ENCODE data around the gene ACTG1. TPM values are rescaled to one million over a fixed set of nuclear protein-coding genes. Genes with fewer than 3 reads are reported as not detected.
A peak's percentile ranks its signal among the peaks of the same experiment; 100 is the strongest.

The ACTG1 gene
- total and polyA plus RNA-seq, 2 of the 13 experiments (the other 11 are each of a cell fraction or from before 2014, with no cell fraction given) = 973 to 1,138 TPM

DNA sequence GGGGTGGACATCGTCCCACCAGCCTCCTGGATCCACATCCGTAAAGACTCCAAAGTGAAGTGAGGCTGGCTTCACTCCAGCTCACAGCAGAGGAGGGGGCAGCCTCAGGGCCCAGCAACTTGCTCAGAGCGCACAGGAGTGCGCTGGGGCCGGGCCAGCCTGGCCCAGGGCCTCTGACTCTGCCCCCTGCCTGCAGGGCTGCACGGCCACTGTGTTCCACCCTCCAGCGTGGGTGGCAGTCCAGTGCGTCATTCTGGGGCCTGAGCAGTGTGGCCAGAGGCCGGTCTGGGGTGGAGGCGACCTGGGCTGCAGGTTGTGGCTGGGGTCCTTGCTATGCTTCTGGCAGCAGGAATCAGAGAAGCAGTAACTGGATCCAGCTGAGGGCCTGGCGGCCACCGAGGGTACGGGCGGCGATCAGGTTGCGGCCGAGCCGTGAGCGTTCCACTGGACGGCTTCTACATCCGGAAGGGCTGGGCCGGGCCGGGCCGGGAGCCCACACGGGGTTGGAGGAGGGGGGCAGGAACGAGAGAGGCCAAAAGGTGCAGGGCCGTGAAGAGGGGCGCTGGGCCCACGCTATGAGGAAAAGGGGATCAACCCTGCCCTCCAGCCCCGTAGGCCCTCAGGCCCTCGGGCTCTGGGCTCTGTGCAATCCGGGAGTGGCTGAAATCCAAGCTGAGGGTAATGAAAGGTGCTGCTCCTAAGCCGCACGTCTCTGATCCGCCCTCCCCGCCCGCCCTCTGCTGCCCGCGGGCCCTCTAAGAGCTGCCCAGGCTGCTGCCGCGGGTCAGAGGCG is 15.2 kb upstream of the ACTG1 start, which contains the start of gene FSCN2 (continued):
- TF ChIP-seq, protein P1, sequence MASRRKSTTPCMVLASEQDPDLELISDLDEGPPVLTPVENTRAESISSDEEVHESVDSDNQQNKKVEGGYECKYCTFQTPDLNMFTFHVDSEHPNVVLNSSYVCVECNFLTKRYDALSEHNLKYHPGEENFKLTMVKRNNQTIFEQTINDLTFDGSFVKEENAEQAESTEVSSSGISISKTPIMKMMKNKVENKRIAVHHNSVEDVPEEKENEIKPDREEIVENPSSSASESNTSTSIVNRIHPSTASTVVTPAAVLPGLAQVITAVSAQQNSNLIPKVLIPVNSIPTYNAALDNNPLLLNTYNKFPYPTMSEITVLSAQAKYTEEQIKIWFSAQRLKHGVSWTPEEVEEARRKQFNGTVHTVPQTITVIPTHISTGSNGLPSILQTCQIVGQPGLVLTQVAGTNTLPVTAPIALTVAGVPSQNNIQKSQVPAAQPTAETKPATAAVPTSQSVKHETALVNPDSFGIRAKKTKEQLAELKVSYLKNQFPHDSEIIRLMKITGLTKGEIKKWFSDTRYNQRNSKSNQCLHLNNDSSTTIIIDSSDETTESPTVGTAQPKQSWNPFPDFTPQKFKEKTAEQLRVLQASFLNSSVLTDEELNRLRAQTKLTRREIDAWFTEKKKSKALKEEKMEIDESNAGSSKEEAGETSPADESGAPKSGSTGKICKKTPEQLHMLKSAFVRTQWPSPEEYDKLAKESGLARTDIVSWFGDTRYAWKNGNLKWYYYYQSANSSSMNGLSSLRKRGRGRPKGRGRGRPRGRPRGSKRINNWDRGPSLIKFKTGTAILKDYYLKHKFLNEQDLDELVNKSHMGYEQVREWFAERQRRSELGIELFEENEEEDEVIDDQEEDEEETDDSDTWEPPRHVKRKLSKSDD (CRISPR knock-in tag; IDR thresholded peaks at IDR 0.05; ENCODE audit: low read depth) = no peak
- TF ChIP-seq, protein P2, sequence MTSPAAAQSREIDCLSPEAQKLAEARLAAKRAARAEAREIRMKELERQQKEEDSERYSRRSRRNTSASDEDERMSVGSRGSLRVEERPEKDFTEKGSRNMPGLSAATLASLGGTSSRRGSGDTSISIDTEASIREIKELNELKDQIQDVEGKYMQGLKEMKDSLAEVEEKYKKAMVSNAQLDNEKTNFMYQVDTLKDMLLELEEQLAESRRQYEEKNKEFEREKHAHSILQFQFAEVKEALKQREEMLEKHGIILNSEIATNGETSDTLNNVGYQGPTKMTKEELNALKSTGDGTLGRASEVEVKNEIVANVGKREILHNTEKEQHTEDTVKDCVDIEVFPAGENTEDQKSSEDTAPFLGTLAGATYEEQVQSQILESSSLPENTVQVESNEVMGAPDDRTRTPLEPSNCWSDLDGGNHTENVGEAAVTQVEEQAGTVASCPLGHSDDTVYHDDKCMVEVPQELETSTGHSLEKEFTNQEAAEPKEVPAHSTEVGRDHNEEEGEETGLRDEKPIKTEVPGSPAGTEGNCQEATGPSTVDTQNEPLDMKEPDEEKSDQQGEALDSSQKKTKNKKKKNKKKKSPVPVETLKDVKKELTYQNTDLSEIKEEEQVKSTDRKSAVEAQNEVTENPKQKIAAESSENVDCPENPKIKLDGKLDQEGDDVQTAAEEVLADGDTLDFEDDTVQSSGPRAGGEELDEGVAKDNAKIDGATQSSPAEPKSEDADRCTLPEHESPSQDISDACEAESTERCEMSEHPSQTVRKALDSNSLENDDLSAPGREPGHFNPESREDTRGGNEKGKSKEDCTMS (CRISPR knock-in tag; conservative IDR thresholded peaks at IDR 0.05) = no peak
- TF ChIP-seq ZKSCAN1 (IDR thresholded peaks at IDR 0.05; ENCODE audit: low read length) = no peak
- TF ChIP-seq, protein P3, sequence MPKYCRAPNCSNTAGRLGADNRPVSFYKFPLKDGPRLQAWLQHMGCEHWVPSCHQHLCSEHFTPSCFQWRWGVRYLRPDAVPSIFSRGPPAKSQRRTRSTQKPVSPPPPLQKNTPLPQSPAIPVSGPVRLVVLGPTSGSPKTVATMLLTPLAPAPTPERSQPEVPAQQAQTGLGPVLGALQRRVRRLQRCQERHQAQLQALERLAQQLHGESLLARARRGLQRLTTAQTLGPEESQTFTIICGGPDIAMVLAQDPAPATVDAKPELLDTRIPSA (CRISPR knock-in tag; IDR thresholded peaks at IDR 0.05; ENCODE audit: borderline replicate concordance) = no peak
- TF ChIP-seq, protein P4, sequence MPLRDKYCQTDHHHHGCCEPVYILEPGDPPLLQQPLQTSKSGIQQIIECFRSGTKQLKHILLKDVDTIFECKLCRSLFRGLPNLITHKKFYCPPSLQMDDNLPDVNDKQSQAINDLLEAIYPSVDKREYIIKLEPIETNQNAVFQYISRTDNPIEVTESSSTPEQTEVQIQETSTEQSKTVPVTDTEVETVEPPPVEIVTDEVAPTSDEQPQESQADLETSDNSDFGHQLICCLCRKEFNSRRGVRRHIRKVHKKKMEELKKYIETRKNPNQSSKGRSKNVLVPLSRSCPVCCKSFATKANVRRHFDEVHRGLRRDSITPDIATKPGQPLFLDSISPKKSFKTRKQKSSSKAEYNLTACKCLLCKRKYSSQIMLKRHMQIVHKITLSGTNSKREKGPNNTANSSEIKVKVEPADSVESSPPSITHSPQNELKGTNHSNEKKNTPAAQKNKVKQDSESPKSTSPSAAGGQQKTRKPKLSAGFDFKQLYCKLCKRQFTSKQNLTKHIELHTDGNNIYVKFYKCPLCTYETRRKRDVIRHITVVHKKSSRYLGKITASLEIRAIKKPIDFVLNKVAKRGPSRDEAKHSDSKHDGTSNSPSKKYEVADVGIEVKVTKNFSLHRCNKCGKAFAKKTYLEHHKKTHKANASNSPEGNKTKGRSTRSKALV (CRISPR knock-in tag; IDR thresholded peaks at IDR 0.05) = peak; percentile 85
- TF ChIP-seq ZNF180 (CRISPR knock-in tag; IDR thresholded peaks at IDR 0.05; ENCODE audit: borderline replicate concordance, low read depth) = no peak
- TF ChIP-seq ZFX (CRISPR knock-in tag; IDR thresholded peaks at IDR 0.05; ENCODE audit: low read depth) = 0 out of 2 replicates have a peak, but pooled peaks have one; percentile 19
- no peak for TF ChIP-seq SP4 (CRISPR knock-in tag; IDR thresholded peaks at IDR 0.05)
- no peak for TF ChIP-seq ZNF619 (CRISPR knock-in tag; IDR thresholded peaks at IDR 0.05)
- TF ChIP-seq HOXA9 (CRISPR knock-in tag; IDR thresholded peaks at IDR 0.05; ENCODE audit: borderline replicate concordance) = no peak
- 0 out of 2 replicates have a peak, but pooled peaks have one; percentile 23 for TF ChIP-seq ZNF768 (CRISPR knock-in tag; IDR thresholded peaks at IDR 0.05)
- no peak for TF ChIP-seq JARID2 (CRISPR knock-in tag; IDR thresholded peaks at IDR 0.05; ENCODE audit: insufficient replicate concordance)
- no peak for TF ChIP-seq ETV6 (CRISPR knock-in tag; conservative IDR thresholded peaks at IDR 0.05)
- no peak for TF ChIP-seq PRMT3 (CRISPR knock-in tag; IDR thresholded peaks at IDR 0.05; ENCODE audit: borderline replicate concordance, low read depth)
- TF ChIP-seq, protein P5, sequence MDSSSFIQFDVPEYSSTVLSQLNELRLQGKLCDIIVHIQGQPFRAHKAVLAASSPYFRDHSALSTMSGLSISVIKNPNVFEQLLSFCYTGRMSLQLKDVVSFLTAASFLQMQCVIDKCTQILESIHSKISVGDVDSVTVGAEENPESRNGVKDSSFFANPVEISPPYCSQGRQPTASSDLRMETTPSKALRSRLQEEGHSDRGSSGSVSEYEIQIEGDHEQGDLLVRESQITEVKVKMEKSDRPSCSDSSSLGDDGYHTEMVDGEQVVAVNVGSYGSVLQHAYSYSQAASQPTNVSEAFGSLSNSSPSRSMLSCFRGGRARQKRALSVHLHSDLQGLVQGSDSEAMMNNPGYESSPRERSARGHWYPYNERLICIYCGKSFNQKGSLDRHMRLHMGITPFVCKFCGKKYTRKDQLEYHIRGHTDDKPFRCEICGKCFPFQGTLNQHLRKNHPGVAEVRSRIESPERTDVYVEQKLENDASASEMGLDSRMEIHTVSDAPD (CRISPR knock-in tag; IDR thresholded peaks at IDR 0.05) = no peak
- no peak for TF ChIP-seq RXRB (CRISPR knock-in tag; IDR thresholded peaks at IDR 0.05; ENCODE audit: borderline replicate concordance)
- no peak for TF ChIP-seq GATAD1 (CRISPR knock-in tag; IDR thresholded peaks at IDR 0.05)
